IPS DF 6.9 (cell line): ENCODE measurements around the gene SESTD1.
"Not testable (repeated sequence)": the region's sequence is repeated elsewhere in the genome, so short reads cannot be mapped to it uniquely, and the experiment has no call there.

Experiments
- DNase-seq: peaks from one replicate; pipeline ENCODE4 v3.0.0-alpha.2; 2013; ENCODE audit warnings: low read depth, low spot score
- H3K27ac ChIP-seq: one replicate; pipeline ENCODE4 v1.5.1; 2013; ENCODE audit warnings: low read length, control low read depth
- H3K27me3 ChIP-seq: 2 replicates; pipeline ENCODE4 v1.6.1; 2013; ENCODE audit warnings: mild to moderate bottlenecking, low read length; ENCODE audit not compliant: control insufficient read depth, insufficient read depth
- H3K36me3 ChIP-seq: 2 replicates; pipeline ENCODE4 v1.6.1; 2013; ENCODE audit warnings: low read length; ENCODE audit not compliant: control insufficient read depth, insufficient read depth
- H3K4me1 ChIP-seq: 2 replicates; pipeline ENCODE4 v1.6.1; 2013; ENCODE audit warnings: low read length; ENCODE audit not compliant: control insufficient read depth, insufficient read depth
- H3K4me3 ChIP-seq: 2 replicates; pipeline ENCODE4 v1.5.1; 2013; ENCODE audit warnings: mild to moderate bottlenecking, low read length
- H3K9me3 ChIP-seq: 2 replicates; pipeline ENCODE4 v1.6.1; 2013; ENCODE audit warnings: low read length, inconsistent platforms; ENCODE audit not compliant: control insufficient read depth, insufficient read depth
- WGBS: extraction: QIAGEN DNeasy Blood & Tissue Kit; methylation state at CpG from one replicate; pipeline ENCODE4 v1.1.7; 2013; ENCODE audit warnings: mixed read lengths, missing lambda C conversion rate; ENCODE audit not compliant: insufficient read length, insufficient coverage; 5-methylcytosine and 5-hydroxymethylcytosine counted together

The SESTD1 gene

DNA sequence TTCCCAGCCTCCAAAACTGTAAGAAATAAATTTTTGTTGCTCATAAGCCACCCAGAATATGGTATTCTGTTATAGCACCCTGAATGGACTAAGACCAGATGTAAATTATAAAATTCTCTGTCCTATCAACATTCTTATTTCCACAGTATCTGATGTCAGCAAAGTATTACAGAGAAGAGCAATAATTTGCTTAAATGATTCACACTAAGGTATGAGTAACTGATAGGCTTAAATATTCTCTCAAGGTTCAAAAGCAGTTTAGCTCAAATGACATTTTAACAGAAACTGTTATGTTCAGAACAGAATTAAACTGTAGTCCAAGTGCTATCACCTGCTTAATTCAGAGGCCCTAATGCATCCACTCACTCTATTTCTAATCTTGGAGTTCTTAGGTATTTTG is 12.8 kb downstream of the SESTD1 start:
- Histone ChIP-seq H3K27ac (no peak overlapping the region), H3K9me3 (no peaks in the 10 kb centered on the region), H3K27me3 (no peaks in the 10 kb centered on the region), H3K36me3 (no peaks in the 10 kb centered on the region), H3K4me3 (no peak overlapping the region), H3K4me1 (no peaks in the 10 kb centered on the region)
- no peak for DNase-seq

DNA sequence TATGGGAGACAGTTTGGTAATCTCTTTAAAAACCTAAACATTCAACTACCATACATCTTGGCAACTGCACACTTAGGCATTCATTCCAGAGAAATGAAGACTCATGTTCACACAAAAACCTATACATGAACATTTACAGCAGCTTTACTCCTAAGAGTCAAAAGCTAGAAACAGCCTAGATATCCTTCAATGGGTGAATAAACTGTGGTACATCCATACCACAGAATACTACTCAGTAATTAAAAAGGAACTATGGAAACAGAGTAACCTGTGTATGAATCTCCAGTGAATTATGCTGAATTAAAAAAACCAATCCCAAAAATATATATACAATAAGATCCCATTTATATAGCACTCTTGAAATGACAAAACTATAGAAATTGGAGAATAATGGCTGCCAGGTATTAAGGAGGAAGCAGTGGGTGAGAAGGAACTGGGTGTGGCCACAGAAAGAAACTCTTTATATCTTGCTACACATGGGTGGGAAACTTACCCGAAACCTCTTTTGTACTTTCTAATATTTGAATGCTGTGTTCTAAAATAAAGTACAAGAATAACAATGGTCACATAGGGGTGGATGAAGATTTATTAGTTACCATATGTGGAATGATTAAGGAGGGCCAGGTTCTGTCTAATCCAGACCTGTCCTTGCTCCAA is 13.7 kb downstream of the SESTD1 start:
- no CpG with 5 or more reads among the region's 1 CpG for WGBS
- no peaks in the 10 kb centered on the region for H3K27me3 ChIP-seq

DNA sequence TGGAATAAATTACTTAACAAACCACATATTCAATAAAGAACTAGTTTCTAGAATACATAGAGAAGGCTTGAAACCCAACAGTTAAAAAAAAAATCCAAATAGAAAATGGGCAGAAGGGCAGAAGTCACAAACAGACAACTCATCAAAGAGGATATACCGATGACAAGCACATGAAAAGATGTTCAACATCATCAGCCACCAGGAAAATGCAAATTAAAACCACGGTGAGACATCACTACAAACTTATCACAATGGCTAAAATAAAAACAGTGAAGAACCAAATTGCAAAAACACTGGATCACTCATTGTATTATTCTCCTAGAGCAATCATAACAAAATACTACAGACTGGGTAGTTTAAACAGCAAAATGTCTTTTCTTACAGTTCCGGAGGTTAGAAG is 14.5 kb downstream of the SESTD1 start:
- DNase-seq: no peak
- Histone ChIP-seq H3K4me1 (no peaks in the 10 kb centered on the region), H3K27me3 (no peaks in the 10 kb centered on the region), H3K36me3 (no peaks in the 10 kb centered on the region), H3K9me3 (no peaks in the 10 kb centered on the region), H3K27ac (no peak overlapping the region), H3K4me3 (no peak overlapping the region)
- no CpG with 5 or more reads among the region's 3 CpGs for WGBS

More for the DNA sequence above, 13.7 kb downstream of the SESTD1 start:
- DNase-seq: no peak
- H3K4me3 ChIP-seq: no peak overlapping the region
- H3K4me1 ChIP-seq: no peaks in the 10 kb centered on the region
- H3K36me3 ChIP-seq: no peaks in the 10 kb centered on the region
- H3K9me3 ChIP-seq: no peaks in the 10 kb centered on the region
- H3K27ac ChIP-seq: no peak overlapping the region

DNA sequence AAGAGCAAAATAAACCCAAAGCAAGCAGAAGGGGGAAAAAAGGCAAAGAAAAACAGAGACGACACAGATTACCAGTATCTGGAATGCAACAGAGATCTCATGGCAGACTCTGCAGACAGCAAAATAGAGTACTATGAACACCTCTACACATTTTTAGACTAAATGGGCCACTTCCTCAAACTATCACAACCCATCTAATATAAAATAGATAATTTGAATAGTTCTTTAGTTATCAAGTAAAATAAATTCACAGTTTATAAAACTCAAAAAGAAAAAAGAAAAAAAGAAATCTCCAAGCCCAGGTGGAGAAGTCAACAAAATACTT is 16.6 kb downstream of the SESTD1 start:
- H3K36me3 ChIP-seq: no peaks in the 10 kb centered on the region
- no peaks in the 10 kb centered on the region for H3K9me3 ChIP-seq
- H3K4me3 ChIP-seq: no peak overlapping the region
- H3K27ac ChIP-seq: no peak overlapping the region
- no CpG with 5 or more reads among the region's 1 CpG for WGBS
- no peaks in the 10 kb centered on the region for H3K27me3 ChIP-seq
- DNase-seq: no peak
- no peaks in the 10 kb centered on the region for H3K4me1 ChIP-seq

DNA sequence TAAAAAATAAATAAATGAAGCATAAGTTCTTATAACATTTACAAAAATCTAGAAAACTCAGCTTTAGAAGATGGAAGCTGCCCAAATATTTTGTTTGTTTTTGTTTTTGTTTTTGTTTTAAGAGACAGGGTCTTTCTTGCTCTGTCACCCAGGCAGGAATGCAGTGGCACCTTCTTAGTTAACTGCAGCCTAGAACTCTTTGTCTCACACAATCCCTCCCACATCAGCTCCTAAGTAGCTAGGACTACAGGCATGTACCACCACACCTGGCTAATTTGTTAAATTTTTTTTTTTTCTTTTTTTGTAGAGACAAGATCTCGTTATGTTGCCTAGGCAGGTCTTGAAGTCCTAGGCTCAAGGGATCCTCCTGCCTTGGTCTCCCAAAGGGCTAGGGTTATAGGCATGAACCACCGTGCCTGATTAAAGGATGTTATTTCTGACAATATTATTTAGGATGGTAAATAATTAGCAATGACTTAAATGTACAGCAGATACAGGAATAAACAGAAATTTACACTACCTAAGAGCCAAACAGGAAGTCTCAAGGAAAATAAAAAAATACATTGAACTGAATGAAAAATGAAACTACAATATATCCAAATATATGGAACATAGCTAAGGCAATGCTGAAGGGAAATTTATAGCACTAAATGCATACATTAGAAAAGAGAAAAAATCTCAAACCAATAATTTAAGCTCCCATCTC is 17.2 kb downstream of the SESTD1 start:
- no peak for DNase-seq
- H3K4me1 ChIP-seq: no peaks in the 10 kb centered on the region
- H3K27me3 ChIP-seq: no peaks in the 10 kb centered on the region
- H3K4me3 ChIP-seq: no peak overlapping the region
- no peaks in the 10 kb centered on the region for H3K36me3 ChIP-seq
- WGBS: no CpG with 5 or more reads among the region's 2 CpGs
- no peak overlapping the region for H3K27ac ChIP-seq
- no peaks in the 10 kb centered on the region for H3K9me3 ChIP-seq

DNA sequence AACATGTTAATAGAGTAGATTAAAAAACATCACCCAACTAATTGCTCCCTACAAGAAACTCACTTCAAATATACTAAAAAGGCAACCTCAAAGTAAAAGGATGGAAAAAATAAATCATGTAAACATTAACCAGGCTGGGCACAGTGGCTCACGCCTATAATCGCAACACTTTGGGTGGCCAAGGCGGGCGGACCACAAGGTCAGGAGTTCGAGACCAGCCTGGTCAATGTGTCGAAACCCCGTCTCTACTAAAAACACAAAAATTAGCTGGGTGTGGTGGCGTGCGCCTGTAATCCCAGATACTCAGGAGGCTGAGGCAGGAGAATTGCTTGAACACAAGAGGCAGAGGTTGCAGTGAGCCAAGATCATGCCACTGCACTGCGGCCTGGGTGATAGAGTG is 18.8 kb downstream of the SESTD1 start:
- not testable (repeated sequence) for H3K4me3 ChIP-seq, H3K4me1 ChIP-seq, H3K27ac ChIP-seq, H3K36me3 ChIP-seq, H3K9me3 ChIP-seq, DNase-seq, H3K27me3 ChIP-seq
- no CpG with 5 or more reads among the region's 10 CpGs for WGBS

DNA sequence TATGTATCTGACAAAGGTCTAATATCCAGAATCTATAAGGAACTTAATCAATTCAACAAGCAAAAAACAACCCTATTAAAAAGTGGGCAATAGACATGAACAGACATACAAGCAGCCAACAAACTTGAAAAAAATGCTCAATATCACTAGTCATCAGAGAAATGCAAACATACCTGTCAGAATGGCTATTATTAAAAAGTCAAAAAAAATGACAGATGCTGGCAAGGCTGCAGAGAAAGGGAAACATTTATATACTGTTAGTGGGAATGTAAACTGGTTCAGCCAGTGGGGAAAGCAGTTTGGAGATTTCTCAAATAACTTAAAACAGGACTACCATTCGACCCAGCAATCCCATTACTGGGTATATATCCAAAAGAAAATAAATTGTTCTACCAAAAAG is 21.6 kb downstream of the SESTD1 start:
- Histone ChIP-seq H3K9me3 (no peaks in the 10 kb centered on the region), H3K27me3 (no peaks in the 10 kb centered on the region), H3K27ac (no peak overlapping the region), H3K4me3 (no peak overlapping the region), H3K4me1 (no peaks in the 10 kb centered on the region; the same call in 1 of the 2 replicates), H3K36me3 (no peaks in the 10 kb centered on the region)
- no peak for DNase-seq
- no CpG with 5 or more reads among the region's 1 CpG for WGBS

DNA sequence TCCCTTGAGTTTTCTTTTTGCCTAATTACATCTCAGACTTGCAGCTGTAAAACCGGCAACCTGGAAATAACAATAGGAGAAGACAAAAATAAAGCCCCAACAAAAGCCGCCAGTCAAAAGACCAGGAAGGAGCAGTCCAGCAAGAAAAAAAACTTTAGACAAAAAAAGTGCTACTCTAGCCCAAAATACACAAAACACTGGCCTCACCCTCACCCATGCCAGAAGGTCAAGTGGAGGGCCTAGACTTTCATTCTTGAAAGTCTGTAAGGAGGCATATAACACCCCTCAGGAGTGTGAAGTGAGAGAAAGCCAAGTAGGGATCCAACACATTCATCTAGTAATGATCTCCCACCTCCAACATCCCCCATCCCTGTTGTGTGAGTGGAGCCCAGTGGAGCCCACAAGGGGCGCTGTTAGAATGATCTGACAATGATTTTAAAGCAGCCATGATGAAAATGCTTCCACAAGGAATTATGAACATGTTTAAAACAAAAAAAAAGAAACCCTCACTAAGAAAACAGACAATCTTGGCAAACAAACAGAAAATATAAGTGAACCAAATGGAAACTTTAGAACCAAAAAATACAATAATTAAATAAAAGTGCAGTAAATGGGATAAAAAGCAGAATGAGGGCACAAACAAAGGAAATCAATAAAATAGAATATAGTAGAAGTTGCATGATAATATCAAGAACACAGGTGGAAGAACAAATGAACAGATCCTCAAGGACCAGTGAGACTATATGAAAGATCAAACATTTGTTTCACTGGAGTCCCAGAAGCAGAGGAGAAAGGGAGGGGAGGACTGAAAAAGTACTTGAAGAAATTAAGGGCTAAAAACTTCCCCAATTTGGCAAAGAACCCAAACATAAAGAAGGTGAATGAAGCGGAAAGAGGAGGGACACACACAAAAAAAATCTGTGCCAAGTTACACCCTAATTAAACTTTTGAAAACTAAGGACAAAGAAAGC is 23.9 kb downstream of the SESTD1 start:
- no peaks in the 10 kb centered on the region for H3K36me3 ChIP-seq
- DNase-seq: no peak
- no peaks in the 10 kb centered on the region; the same call in 1 of the 2 replicates for H3K4me1 ChIP-seq
- no peak overlapping the region for H3K27ac ChIP-seq
- H3K27me3 ChIP-seq: no peaks in the 10 kb centered on the region
- no peaks in the 10 kb centered on the region for H3K9me3 ChIP-seq
- H3K4me3 ChIP-seq: no peak overlapping the region
- no CpG with 5 or more reads among the region's 4 CpGs for WGBS

DNA sequence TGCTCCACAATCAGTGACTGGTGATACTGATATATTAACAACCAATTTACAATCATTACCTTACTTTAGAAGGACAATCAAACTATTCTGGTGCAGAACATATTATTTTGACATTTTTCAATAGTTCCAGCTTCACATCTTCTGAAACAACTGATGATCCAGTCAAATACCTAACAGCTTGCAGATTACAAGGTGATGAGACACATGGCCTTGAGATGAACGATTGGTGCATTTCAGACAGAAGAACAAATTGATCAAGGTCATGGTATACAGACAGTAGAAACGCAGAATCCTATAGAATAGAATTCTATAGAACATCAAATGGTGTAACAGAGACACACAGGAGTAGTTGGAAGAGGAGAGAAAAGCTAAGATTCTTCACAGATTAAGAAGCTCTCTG is 24.8 kb downstream of the SESTD1 start:
- no peaks in the 10 kb centered on the region for H3K27me3 ChIP-seq
- DNase-seq: no peak
- no peaks in the 10 kb centered on the region for H3K9me3 ChIP-seq
- no peaks in the 10 kb centered on the region; the same call in 1 of the 2 replicates for H3K4me1 ChIP-seq
- no CpG with 5 or more reads among the region's 2 CpGs for WGBS
- no peaks in the 10 kb centered on the region for H3K36me3 ChIP-seq
- no peak overlapping the region for H3K4me3 ChIP-seq
- no peak overlapping the region for H3K27ac ChIP-seq

DNA sequence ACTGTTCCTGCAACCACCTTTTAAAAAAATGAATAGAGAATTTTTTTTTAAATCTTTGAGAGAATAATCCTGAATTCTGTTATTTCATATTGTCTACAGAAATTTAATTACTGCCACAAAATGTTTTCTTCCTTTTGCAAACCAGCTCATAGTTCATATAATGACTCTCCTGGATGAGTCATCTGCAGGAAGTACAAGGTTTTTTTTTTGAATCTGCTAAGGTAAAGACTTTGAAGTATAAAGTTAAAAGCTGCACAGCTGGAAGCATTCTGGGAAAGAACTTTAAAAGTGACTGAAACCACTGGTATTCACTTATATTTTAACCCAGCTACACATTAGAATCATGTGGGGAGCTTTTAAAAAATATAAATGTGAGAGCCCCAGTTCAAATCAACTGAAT is 25.4 kb downstream of the SESTD1 start:
- H3K4me3 ChIP-seq: no peak overlapping the region
- H3K27me3 ChIP-seq: no peaks in the 10 kb centered on the region
- H3K4me1 ChIP-seq: no peaks in the 10 kb centered on the region; the same call in 1 of the 2 replicates
- no peaks in the 10 kb centered on the region for H3K36me3 ChIP-seq
- no peak for DNase-seq
- no peak overlapping the region for H3K27ac ChIP-seq
- H3K9me3 ChIP-seq: no peaks in the 10 kb centered on the region
